ENCODE data around the gene KIF18A. TPM values are rescaled to one million over a fixed set of nuclear protein-coding genes. Genes with fewer than 3 reads are reported as not detected.

KIF18A gene
- total and polyA plus RNA-seq, 2 of the 13 experiments (the other 11 are each of a cell fraction or from before 2014, with no cell fraction given) = 3.4 to 14.4 TPM

- TF ChIP-seq, protein P1, sequence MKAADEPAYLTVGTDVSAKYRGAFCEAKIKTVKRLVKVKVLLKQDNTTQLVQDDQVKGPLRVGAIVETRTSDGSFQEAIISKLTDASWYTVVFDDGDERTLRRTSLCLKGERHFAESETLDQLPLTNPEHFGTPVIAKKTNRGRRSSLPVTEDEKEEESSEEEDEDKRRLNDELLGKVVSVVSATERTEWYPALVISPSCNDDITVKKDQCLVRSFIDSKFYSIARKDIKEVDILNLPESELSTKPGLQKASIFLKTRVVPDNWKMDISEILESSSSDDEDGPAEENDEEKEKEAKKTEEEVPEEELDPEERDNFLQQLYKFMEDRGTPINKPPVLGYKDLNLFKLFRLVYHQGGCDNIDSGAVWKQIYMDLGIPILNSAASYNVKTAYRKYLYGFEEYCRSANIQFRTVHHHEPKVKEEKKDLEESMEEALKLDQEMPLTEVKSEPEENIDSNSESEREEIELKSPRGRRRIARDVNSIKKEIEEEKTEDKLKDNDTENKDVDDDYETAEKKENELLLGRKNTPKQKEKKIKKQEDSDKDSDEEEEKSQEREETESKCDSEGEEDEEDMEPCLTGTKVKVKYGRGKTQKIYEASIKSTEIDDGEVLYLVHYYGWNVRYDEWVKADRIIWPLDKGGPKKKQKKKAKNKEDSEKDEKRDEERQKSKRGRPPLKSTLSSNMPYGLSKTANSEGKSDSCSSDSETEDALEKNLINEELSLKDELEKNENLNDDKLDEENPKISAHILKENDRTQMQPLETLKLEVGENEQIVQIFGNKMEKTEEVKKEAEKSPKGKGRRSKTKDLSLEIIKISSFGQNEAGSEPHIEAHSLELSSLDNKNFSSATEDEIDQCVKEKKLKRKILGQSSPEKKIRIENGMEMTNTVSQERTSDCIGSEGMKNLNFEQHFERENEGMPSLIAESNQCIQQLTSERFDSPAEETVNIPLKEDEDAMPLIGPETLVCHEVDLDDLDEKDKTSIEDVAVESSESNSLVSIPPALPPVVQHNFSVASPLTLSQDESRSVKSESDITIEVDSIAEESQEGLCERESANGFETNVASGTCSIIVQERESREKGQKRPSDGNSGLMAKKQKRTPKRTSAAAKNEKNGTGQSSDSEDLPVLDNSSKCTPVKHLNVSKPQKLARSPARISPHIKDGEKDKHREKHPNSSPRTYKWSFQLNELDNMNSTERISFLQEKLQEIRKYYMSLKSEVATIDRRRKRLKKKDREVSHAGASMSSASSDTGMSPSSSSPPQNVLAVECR (CRISPR knock-in tag; IDR thresholded peaks at IDR 0.05; ENCODE audit: borderline replicate concordance) = peak; percentile 99
- TF ChIP-seq HOXA7 (CRISPR knock-in tag; IDR thresholded peaks at IDR 0.05) (no peak), NCOR1 (IDR thresholded peaks at IDR 0.05; ENCODE audit: borderline replicate concordance, low read length) (no peak), ZKSCAN5 (CRISPR knock-in tag; IDR thresholded peaks at IDR 0.05) (no peak), RFX5 (IDR thresholded peaks at IDR 0.05; ENCODE audit: low read depth, low read length) (peak; percentile 83), TBX2 (CRISPR knock-in tag; IDR thresholded peaks at IDR 0.05; ENCODE audit: borderline replicate concordance) (peak; percentile 69), ARNT2 (CRISPR knock-in tag; IDR thresholded peaks at IDR 0.05; ENCODE audit: low read depth) (peak; percentile 87), GTF3A (CRISPR knock-in tag; conservative IDR thresholded peaks at IDR 0.05) (no peak), SRSF4 (IDR thresholded peaks at IDR 0.05; ENCODE audit: low read depth, low read length, poor library complexity, severe bottlenecking) (no peak), ZNF124 (CRISPR knock-in tag; IDR thresholded peaks at IDR 0.05) (no peak), MAF1 (CRISPR knock-in tag; IDR thresholded peaks at IDR 0.05; ENCODE audit: borderline replicate concordance) (no peak), THRA (CRISPR knock-in tag; IDR thresholded peaks at IDR 0.05; ENCODE audit: borderline replicate concordance) (no peak), ZFX (CRISPR knock-in tag; IDR thresholded peaks at IDR 0.05; ENCODE audit: low read depth) (peak; percentile 96), ZNF230 (CRISPR knock-in tag; IDR thresholded peaks at IDR 0.05) (peak; percentile 33; the same call in 1 of the 2 replicates), ZSCAN9 (CRISPR knock-in tag; IDR thresholded peaks at IDR 0.05; ENCODE audit: borderline replicate concordance) (no peak)
- TF ChIP-seq, protein P2, sequence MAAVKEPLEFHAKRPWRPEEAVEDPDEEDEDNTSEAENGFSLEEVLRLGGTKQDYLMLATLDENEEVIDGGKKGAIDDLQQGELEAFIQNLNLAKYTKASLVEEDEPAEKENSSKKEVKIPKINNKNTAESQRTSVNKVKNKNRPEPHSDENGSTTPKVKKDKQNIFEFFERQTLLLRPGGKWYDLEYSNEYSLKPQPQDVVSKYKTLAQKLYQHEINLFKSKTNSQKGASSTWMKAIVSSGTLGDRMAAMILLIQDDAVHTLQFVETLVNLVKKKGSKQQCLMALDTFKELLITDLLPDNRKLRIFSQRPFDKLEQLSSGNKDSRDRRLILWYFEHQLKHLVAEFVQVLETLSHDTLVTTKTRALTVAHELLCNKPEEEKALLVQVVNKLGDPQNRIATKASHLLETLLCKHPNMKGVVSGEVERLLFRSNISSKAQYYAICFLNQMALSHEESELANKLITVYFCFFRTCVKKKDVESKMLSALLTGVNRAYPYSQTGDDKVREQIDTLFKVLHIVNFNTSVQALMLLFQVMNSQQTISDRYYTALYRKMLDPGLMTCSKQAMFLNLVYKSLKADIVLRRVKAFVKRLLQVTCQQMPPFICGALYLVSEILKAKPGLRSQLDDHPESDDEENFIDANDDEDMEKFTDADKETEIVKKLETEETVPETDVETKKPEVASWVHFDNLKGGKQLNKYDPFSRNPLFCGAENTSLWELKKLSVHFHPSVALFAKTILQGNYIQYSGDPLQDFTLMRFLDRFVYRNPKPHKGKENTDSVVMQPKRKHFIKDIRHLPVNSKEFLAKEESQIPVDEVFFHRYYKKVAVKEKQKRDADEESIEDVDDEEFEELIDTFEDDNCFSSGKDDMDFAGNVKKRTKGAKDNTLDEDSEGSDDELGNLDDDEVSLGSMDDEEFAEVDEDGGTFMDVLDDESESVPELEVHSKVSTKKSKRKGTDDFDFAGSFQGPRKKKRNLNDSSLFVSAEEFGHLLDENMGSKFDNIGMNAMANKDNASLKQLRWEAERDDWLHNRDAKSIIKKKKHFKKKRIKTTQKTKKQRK (IDR thresholded peaks at IDR 0.05; ENCODE audit: low read length) = no peak
- TF ChIP-seq, protein P3, sequence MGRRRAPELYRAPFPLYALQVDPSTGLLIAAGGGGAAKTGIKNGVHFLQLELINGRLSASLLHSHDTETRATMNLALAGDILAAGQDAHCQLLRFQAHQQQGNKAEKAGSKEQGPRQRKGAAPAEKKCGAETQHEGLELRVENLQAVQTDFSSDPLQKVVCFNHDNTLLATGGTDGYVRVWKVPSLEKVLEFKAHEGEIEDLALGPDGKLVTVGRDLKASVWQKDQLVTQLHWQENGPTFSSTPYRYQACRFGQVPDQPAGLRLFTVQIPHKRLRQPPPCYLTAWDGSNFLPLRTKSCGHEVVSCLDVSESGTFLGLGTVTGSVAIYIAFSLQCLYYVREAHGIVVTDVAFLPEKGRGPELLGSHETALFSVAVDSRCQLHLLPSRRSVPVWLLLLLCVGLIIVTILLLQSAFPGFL (CRISPR knock-in tag; IDR thresholded peaks at IDR 0.05) = no peak
- TF ChIP-seq, protein P4, sequence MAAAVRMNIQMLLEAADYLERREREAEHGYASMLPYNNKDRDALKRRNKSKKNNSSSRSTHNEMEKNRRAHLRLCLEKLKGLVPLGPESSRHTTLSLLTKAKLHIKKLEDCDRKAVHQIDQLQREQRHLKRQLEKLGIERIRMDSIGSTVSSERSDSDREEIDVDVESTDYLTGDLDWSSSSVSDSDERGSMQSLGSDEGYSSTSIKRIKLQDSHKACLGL (CRISPR knock-in tag; IDR thresholded peaks at IDR 0.05) = no peak
Observed at GRCh38 chr11:28107750-28108618, at the start of gene KIF18A, which contains the start of gene METTL15 (continued).
